GM12865 (cell line): ENCODE data around the gene KCND3.

ENCODE experiments used
- DNase-seq: peaks from one replicate; pipeline ENCODE4 v3.0.0; 2010; ENCODE audit warnings: low read depth
- H3K4me3 ChIP-seq: 2 replicates; pipeline ENCODE4 v1.5.1; 2011; ENCODE audit warnings: mild to moderate bottlenecking, low read depth, low read length, control low read depth
- CTCF ChIP-seq: IDR thresholded peaks from 2 replicates; pipeline ENCODE4 v1.5.1; 2011; ENCODE audit warnings: low read length, control low read depth, low read depth, inconsistent platforms; ENCODE audit not compliant: insufficient read depth; ENCODE audit errors: missing control alignments

Gene KCND3

GRCh38 chr1:111851552-111851951 lies 137.9 kb downstream of the KCND3 start:
- no peak for TF ChIP-seq CTCF
- no peak overlapping the region for H3K4me3 ChIP-seq
- no peak for DNase-seq

GRCh38 chr1:111850109-111850508 lies 139.4 kb downstream of the KCND3 start:
- H3K4me3 ChIP-seq: no peak overlapping the region
- no peak for DNase-seq
- no peak for TF ChIP-seq CTCF

- H3K4me3 ChIP-seq: no peak overlapping the region
- no peak for DNase-seq
- no peak for TF ChIP-seq CTCF
Measured at GRCh38 chr1:111848852-111849545, 140.5 kb downstream of the KCND3 start.

- TF ChIP-seq CTCF: no peak
- DNase-seq: no peak
- H3K4me3 ChIP-seq: no peak overlapping the region
Measured at GRCh38 chr1:111847466-111847865, 142.0 kb downstream of the KCND3 start.

GRCh38 chr1:111846842-111847241 lies 142.6 kb downstream of the KCND3 start:
- TF ChIP-seq CTCF: no peak
- no peak overlapping the region for H3K4me3 ChIP-seq
- DNase-seq: no peak

GRCh38 chr1:111843177-111843576 lies 146.3 kb downstream of the KCND3 start:
- TF ChIP-seq CTCF: no peak
- DNase-seq: no peak
- no peak overlapping the region for H3K4me3 ChIP-seq

GRCh38 chr1:111842411-111842810 lies 147.1 kb downstream of the KCND3 start:
- no peak overlapping the region for H3K4me3 ChIP-seq
- DNase-seq: no peak
- TF ChIP-seq CTCF: no peak
